Frontal cortex (tissue), 1 donor: Measurements from ENCODE around the gene FIBCD1. TPM values are rescaled to one million over a fixed set of nuclear protein-coding genes. Genes with fewer than 3 reads are reported as not detected.

ENCODE experiments used
- total RNA-seq: library from RNA; depleted of rRNA; stranded (reverse); fragments of >200 nt; gene quantifications from one replicate; pipeline ENCODE4 v1.2.3, GENCODE V29; 2014

FIBCD1 gene
- total RNA-seq, 1 donor from 2014 or later: 0.82 TPM

Other genes with a start within 250 kb of the FIBCD1 start
- gene EXOSC2, start 245.5 kb downstream of the FIBCD1 start, total RNA-seq: 48.5 TPM
- gene ABL1, start 104.0 kb downstream of the FIBCD1 start, total RNA-seq: 21.6 TPM
- gene QRFP, start 42.4 kb downstream of the FIBCD1 start, total RNA-seq: under 0.01 TPM
- gene LAMC3, start 69.9 kb upstream of the FIBCD1 start, total RNA-seq: 2.4 TPM
- 16.3 TPM for gene AIF1L, start 157.3 kb upstream of the FIBCD1 start, total RNA-seq
- 9.0 TPM for gene NUP214, start 186.3 kb upstream of the FIBCD1 start, total RNA-seq